PC-9 (cell line): ENCODE results near the gene THEMIS2.

Experiments used
- EZH2 ChIP-seq: fragments of 200-600 bp; sonication (generic); IDR thresholded peaks from 2 replicates; pipeline ENCODE4 v1.8.0; 2017; ENCODE audit warnings: antibody characterized with exemption, low read depth
- TF ChIP-seq, protein P1 (sequence below): fragments of 200-600 bp; sonication (generic); conservative IDR thresholded peaks from 2 replicates; pipeline ENCODE4 v1.6.1; 2017; ENCODE audit warnings: mixed run types, antibody characterized with exemption, mild to moderate bottlenecking, moderate library complexity

GRCh38 chr1:27884006-27884954, 11.9 kb downstream of the THEMIS2 start:
- TF ChIP-seq, protein P1, sequence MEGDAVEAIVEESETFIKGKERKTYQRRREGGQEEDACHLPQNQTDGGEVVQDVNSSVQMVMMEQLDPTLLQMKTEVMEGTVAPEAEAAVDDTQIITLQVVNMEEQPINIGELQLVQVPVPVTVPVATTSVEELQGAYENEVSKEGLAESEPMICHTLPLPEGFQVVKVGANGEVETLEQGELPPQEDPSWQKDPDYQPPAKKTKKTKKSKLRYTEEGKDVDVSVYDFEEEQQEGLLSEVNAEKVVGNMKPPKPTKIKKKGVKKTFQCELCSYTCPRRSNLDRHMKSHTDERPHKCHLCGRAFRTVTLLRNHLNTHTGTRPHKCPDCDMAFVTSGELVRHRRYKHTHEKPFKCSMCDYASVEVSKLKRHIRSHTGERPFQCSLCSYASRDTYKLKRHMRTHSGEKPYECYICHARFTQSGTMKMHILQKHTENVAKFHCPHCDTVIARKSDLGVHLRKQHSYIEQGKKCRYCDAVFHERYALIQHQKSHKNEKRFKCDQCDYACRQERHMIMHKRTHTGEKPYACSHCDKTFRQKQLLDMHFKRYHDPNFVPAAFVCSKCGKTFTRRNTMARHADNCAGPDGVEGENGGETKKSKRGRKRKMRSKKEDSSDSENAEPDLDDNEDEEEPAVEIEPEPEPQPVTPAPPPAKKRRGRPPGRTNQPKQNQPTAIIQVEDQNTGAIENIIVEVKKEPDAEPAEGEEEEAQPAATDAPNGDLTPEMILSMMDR = no peak
- TF ChIP-seq EZH2 = no peak
